Measurements from ENCODE around the gene EYA3.

GRCh38 chr1:28027238-28027637 is 61.2 kb downstream of the EYA3 start:
- TF ChIP-seq YY1 (IDR thresholded peaks at IDR 0.05; ENCODE audit: insufficient read depth, insufficient read length) (no peak), ZNF274 (IDR thresholded peaks at IDR 0.05; ENCODE audit: low read depth, low read length) (no peak)

Data from NT2/D1 (cell line).